Measurements from ENCODE around the gene CASK.
"Not testable (repeated sequence)": the region's sequence is repeated elsewhere in the genome, so short reads cannot be mapped to it uniquely, and the experiment has no call there.

CASK gene

DNA sequence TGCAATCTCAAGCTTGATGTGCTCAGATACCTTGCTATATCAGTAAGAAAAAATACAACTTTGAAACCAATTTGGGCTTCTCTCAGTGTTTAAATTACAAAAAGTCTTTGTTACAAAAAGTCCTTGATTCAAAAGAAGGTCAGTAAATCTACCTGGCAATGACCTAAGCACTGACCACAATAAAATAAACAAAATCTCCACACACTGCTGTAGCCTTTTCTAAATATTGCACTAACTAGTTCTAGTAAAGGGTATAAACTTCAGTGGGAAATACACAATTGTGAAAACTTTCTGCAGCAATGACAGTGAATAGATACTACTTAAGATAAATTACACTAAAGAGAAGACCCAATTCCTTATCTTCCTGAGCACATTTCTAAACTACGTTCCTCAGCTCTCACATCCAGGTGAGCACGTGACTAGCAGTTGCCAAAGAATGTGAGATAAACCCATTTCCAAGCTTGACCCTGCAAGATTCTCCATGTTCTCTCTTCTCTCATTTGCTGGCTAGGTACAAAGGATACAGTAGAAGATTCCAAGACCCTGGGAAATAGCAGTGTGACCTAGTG, 316.0 kb downstream of the CASK start:
- TF ChIP-seq, protein P1, sequence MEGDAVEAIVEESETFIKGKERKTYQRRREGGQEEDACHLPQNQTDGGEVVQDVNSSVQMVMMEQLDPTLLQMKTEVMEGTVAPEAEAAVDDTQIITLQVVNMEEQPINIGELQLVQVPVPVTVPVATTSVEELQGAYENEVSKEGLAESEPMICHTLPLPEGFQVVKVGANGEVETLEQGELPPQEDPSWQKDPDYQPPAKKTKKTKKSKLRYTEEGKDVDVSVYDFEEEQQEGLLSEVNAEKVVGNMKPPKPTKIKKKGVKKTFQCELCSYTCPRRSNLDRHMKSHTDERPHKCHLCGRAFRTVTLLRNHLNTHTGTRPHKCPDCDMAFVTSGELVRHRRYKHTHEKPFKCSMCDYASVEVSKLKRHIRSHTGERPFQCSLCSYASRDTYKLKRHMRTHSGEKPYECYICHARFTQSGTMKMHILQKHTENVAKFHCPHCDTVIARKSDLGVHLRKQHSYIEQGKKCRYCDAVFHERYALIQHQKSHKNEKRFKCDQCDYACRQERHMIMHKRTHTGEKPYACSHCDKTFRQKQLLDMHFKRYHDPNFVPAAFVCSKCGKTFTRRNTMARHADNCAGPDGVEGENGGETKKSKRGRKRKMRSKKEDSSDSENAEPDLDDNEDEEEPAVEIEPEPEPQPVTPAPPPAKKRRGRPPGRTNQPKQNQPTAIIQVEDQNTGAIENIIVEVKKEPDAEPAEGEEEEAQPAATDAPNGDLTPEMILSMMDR (IDR thresholded peaks at IDR 0.05; ENCODE audit: insufficient read depth, missing control alignments): no peak
- no peak for FAIRE-seq
- no peak for DNase-seq (ENCODE audit: insufficient read length, low spot score)

DNA sequence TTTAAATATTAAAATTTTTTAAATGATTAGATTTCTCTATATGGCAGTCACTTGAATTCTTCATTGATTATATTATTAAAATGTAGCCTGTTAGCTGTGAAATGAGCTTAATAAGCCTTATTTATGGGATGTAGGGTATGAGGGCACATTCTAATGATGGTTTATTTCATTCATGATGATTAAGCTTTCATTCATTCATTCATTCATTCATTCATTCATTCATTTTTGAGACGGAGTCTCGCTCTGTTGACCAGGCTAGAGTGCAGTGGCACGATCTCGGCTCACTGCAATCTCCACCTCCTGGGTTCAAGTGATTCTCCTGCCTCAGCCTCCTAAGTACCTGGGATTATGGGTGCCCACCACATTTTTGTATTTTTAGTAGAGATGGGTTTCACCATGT, 317.3 kb downstream of the CASK start:
- not testable (repeated sequence) for DNase-seq (ENCODE audit: insufficient read length, low spot score); FAIRE-seq

DNA sequence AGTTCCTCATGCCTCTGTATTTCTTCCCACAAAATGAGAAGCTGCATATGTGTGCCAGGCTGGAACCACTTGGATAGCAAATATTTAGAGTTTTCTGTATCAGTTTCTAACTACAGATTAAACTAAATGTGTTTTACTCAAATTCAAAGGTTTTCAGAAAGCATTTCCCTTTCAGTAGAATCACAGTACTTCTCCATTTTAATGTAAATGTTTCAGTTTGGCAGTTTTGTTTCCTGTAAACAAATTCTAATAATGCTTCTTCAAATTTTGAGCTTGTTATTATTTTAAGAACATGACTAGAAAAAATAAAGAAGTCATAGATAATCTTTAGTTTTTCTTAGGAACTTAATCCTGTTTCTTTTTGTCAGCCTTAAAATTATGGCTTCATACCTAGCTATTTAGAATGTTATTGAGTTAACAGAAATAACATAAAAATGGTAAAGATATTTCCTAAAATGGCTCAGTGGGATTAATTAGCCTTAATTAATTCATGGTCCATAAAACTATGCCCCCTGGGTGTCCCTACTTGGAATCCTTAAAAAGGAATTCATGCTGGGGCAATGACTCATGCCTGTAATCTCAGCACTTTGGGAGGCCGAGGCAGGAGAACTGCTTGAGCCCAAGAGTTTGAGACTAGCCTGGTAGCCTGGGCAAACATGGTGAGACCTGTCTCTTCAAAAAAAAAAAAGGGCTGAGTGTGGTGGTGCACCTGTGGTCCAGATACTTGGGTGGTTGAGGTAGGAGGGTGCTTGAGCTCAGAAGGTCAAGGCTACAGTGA, 318.4 kb downstream of the CASK start:
- DNase-seq (ENCODE audit: insufficient read length, low spot score) (no peak), FAIRE-seq (no peak)
- TF ChIP-seq, protein P1 (IDR thresholded peaks at IDR 0.05; ENCODE audit: insufficient read depth, missing control alignments): no peak

DNA sequence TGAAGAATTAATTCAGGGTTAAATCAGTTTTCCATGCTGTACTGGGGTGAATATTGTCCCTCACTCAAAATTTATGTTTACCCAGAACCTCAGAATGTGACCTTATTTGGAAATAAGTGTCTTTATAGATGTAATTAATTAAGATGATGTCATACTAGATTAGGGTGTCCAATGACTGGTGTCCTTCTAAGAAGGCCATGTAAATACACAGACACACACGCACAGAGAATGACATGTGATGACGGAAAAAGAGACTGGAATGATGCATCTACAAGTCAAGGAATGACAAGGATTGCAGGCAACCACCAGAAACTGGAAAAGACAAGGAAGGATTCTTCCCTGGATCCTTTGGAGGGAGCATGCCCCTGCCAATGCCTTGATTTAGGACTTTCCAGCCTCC, 319.2 kb downstream of the CASK start:
- TF ChIP-seq, protein P1 (IDR thresholded peaks at IDR 0.05; ENCODE audit: insufficient read depth, missing control alignments): no peak
- no peak for DNase-seq (ENCODE audit: insufficient read length, low spot score)

DNA sequence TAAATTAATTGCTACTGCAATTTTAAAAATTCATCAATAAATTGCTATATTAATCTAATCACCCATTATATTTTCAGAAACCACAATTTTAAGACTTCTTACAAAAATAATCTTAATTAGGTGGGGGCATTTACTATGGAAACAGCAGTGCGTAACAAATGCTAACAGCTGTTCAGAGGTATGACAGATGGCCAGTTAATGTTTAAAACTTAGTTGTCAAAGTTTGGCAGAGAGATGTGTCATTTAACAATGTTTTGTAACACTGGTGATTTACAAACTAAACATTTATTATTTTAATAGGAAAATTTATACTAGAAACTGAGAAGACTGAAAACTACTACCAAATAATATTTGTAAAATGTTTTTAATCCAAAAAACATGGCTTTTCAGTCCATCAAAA, 319.8 kb downstream of the CASK start:
- DNase-seq (ENCODE audit: insufficient read length, low spot score) (no peak), FAIRE-seq (peak; percentile 41)
- TF ChIP-seq, protein P1 (IDR thresholded peaks at IDR 0.05; ENCODE audit: insufficient read depth, missing control alignments): no peak

More for the DNA sequence above, 319.2 kb downstream of the CASK start:
- FAIRE-seq: peak; percentile 61

DNA sequence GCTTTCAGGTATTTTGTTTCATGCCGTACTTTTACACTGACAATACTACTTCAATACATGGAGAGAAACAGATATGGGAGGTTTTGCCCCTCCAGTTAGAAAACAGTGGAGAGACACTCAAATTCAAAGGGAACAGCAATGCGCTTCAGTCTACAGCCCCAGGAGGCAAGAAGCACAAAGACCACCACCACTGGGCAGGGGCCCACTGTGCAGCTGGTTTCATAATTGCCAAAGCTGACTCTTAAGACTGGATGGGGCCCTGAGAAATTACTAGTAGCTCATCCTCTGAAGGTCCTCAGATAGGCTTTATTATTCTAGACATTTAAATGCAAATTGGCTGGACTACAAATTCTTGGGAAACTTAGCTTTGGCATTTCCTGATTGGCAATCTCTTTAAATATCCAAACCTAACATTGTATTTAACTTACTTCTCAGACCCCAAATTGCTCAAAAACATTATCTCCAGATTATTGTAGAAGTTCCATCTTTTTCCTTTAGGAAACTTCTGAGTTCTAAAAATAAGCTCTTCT, 320.5 kb downstream of the CASK start:
- TF ChIP-seq, protein P1 (IDR thresholded peaks at IDR 0.05; ENCODE audit: insufficient read depth, missing control alignments): no peak
- FAIRE-seq (no peak), DNase-seq (ENCODE audit: insufficient read length, low spot score) (no peak)

DNA sequence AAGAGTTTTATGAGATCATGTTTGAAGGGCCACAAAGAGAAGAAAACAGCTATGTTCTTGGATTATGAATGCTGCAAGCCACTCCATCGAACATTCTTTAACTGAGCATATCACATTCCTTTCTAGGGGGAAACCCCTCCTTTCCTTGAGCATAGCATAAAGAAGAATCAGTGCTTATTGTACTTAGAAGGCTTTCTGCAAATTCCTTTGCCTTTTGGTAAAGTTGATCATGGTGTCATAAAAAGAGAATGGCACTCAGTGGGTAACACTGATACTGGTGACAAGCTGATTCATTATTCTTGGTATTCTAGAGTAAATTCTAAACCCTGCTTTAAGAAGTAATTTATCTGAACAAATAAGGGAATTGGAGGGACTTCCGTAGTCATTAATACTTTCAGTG, 323.1 kb downstream of the CASK start:
- TF ChIP-seq, protein P1 (IDR thresholded peaks at IDR 0.05; ENCODE audit: insufficient read depth, missing control alignments): no peak
- peak; percentile 21 for FAIRE-seq
- no peak for DNase-seq (ENCODE audit: insufficient read length, low spot score)
